Measurements from ENCODE around the gene PCCA. TPM values are rescaled to one million over a fixed set of nuclear protein-coding genes. Genes with fewer than 3 reads are reported as not detected.
"Not testable (repeated sequence)": the region's sequence is repeated elsewhere in the genome, so short reads cannot be mapped to it uniquely, and the experiment has no call there.

The PCCA gene
- total and polyA plus RNA-seq, 2 donors (not counting 1 experiment from before 2014, with no cell fraction given): 11.2 to 73.0 TPM

- Histone ChIP-seq H3K79me2 (ENCODE audit: control insufficient read depth, insufficient read depth, low read length) (no peaks in the 10 kb centered on the region), H3K9ac (ENCODE audit: insufficient read depth, low read length) (no peak overlapping the region), H3K4me1 (ENCODE audit: control insufficient read depth, extremely low read depth, insufficient read depth, low read length) (no peaks in the 10 kb centered on the region), H3K4me2 (ENCODE audit: extremely low read depth, insufficient read depth, low read length) (no peak overlapping the region), H3K4me3 (replicated peaks in 1 of 4; ENCODE audit: control extremely low read depth in 1 of 4, insufficient read depth in 1 of 4, low read depth in 3 of 4, low read length in 4 of 4) (no peak overlapping the region), H3K36me3 (ENCODE audit: control insufficient read depth, insufficient read depth, low read length) (no peaks in the 10 kb centered on the region), H3K9me3 (ENCODE audit: control insufficient read depth, insufficient read depth, low read depth, low read length) (no peaks in the 10 kb centered on the region), H2AFZ (ENCODE audit: low read length) (no peak overlapping the region), H3K27me3 (ENCODE audit: control insufficient read depth, insufficient read depth, low read length) (no peaks in the 10 kb centered on the region), H4K20me1 (ENCODE audit: control insufficient read depth, extremely low read depth, insufficient read depth, low read length) (no peaks in the 10 kb centered on the region), H3K27ac (ENCODE audit: insufficient read depth, low read length) (no peak overlapping the region)
- TF ChIP-seq CTCF (conservative IDR thresholded peaks at IDR 0.05 in 1 of 2, IDR thresholded peaks at IDR 0.05 in 1 of 2; ENCODE audit: low read depth in 1 of 2, low read length in 2 of 2) (no peak), EZH2 (IDR thresholded peaks at IDR 0.05; ENCODE audit: low read length, missing control alignments) (no peak)
- no peak for DNase-seq (ENCODE audit: low read depth in 2 of 2)
These were observed 71.6 kb downstream of the PCCA start for GRCh38 chr13:100160450-100160849.

DNA sequence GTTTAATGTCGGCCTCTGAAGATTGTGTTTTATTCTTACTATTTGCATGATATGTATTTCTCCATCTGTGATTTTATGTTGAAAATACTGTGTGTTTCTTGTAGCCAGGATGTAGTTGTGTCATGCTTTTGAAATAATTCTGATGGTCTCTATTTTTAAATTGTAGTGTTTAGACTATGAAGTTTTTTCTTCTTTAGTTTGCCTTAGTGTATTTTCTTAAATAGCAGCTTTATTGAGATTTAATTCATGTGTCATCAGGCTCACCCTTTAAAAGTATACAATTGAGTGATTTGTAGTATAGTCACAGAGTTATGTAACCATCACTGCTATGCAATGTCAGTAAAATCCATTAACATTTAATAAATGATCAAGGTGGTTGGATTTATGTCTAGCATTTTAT, 74.5 kb downstream of the PCCA start:
- Histone ChIP-seq H4K20me1 (ENCODE audit: control insufficient read depth, extremely low read depth, insufficient read depth, low read length) (no peaks in the 10 kb centered on the region), H3K4me2 (ENCODE audit: extremely low read depth, insufficient read depth, low read length) (peak overlapping the region; percentile 8), H3K9me3 (ENCODE audit: control insufficient read depth, insufficient read depth, low read depth, low read length) (no peaks in the 10 kb centered on the region), H2AFZ (ENCODE audit: low read length) (no peak overlapping the region), H3K4me3 (replicated peaks in 1 of 4; ENCODE audit: control extremely low read depth in 1 of 4, insufficient read depth in 1 of 4, low read depth in 3 of 4, low read length in 4 of 4) (no peak overlapping the region), H3K36me3 (ENCODE audit: control insufficient read depth, insufficient read depth, low read length) (no peaks in the 10 kb centered on the region), H3K9ac (ENCODE audit: insufficient read depth, low read length) (no peak overlapping the region), H3K4me1 (ENCODE audit: control insufficient read depth, extremely low read depth, insufficient read depth, low read length) (no peaks in the 10 kb centered on the region), H3K27me3 (ENCODE audit: control insufficient read depth, insufficient read depth, low read length) (no peaks in the 10 kb centered on the region), H3K27ac (ENCODE audit: insufficient read depth, low read length) (no peak overlapping the region), H3K79me2 (ENCODE audit: control insufficient read depth, insufficient read depth, low read length) (no peaks in the 10 kb centered on the region)
- TF ChIP-seq CTCF (conservative IDR thresholded peaks at IDR 0.05 in 1 of 2, IDR thresholded peaks at IDR 0.05 in 1 of 2; ENCODE audit: low read depth in 1 of 2, low read length in 2 of 2) (no peak), EZH2 (IDR thresholded peaks at IDR 0.05; ENCODE audit: low read length, missing control alignments) (no peak)
- DNase-seq (ENCODE audit: low read depth in 2 of 2): no peak

DNA sequence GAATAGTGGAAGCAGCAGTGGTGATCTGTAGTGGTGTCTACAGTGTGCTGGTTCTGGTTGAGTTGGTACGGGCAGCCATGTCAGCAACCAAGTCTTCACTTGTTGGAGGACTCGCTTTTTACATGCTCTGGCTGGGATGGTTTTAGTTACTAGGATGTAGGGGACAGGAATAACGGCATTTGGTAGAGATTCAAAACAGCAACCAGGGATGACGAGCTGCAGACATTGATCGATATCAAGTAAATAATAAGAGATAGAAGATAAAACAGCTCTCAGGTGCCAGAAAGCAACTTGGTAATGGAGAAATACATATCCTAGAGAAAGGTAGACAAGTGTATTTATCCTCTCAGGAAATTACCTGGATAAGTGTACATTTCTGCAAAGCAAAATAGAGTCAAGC, 84.3 kb downstream of the PCCA start:
- no peak overlapping the region for H3K4me3 ChIP-seq (replicated peaks in 1 of 4; ENCODE audit: control extremely low read depth in 1 of 4, insufficient read depth in 1 of 4, low read depth in 3 of 4, low read length in 4 of 4)
- H3K79me2 ChIP-seq (ENCODE audit: control insufficient read depth, insufficient read depth, low read length): no peaks in the 10 kb centered on the region
- peaks cover 3% of the 10 kb centered on the region for H3K4me1 ChIP-seq (ENCODE audit: control insufficient read depth, extremely low read depth, insufficient read depth, low read length)
- no peaks in the 10 kb centered on the region for H3K36me3 ChIP-seq (ENCODE audit: control insufficient read depth, insufficient read depth, low read length)
- H3K9me3 ChIP-seq (ENCODE audit: control insufficient read depth, insufficient read depth, low read depth, low read length): no peaks in the 10 kb centered on the region
- H3K4me2 ChIP-seq (ENCODE audit: extremely low read depth, insufficient read depth, low read length): no peak overlapping the region
- no peak overlapping the region for H3K9ac ChIP-seq (ENCODE audit: insufficient read depth, low read length)
- TF ChIP-seq CTCF (conservative IDR thresholded peaks at IDR 0.05 in 1 of 2, IDR thresholded peaks at IDR 0.05 in 1 of 2; ENCODE audit: low read depth in 1 of 2, low read length in 2 of 2) (no peak), EZH2 (IDR thresholded peaks at IDR 0.05; ENCODE audit: low read length, missing control alignments) (no peak)
- H3K27ac ChIP-seq (ENCODE audit: insufficient read depth, low read length): no peak overlapping the region
- DNase-seq (ENCODE audit: low read depth in 2 of 2): no peak
- no peak overlapping the region for H2AFZ ChIP-seq (ENCODE audit: low read length)
- H4K20me1 ChIP-seq (ENCODE audit: control insufficient read depth, extremely low read depth, insufficient read depth, low read length): no peaks in the 10 kb centered on the region
- H3K27me3 ChIP-seq (ENCODE audit: control insufficient read depth, insufficient read depth, low read length): no peaks in the 10 kb centered on the region

DNA sequence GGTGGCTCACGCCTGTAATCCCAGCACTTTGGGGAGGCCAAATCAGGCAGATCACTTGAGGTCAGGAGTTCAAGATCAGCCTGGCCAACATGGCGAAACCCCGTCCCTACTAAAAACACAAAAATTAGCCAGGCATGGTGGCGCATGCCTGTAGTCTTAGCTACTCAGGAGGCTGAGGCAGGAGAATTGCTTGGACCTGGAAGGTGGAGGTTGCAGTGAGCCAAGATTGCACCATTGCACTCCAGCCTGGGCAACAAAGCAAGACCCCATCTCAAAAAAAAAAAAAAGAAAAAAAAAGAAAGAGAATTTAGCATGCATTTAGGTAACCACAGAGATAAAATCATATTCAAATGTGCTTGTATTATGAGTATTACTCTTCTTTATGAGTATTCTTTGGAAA, 85.6 kb downstream of the PCCA start:
- not testable (repeated sequence) for DNase-seq (ENCODE audit: low read depth in 2 of 2); H3K9me3 ChIP-seq (ENCODE audit: control insufficient read depth, insufficient read depth, low read depth, low read length); H4K20me1 ChIP-seq (ENCODE audit: control insufficient read depth, extremely low read depth, insufficient read depth, low read length); H2AFZ ChIP-seq (ENCODE audit: low read length); H3K4me2 ChIP-seq (ENCODE audit: extremely low read depth, insufficient read depth, low read length); H3K4me1 ChIP-seq (ENCODE audit: control insufficient read depth, extremely low read depth, insufficient read depth, low read length); H3K79me2 ChIP-seq (ENCODE audit: control insufficient read depth, insufficient read depth, low read length); H3K36me3 ChIP-seq (ENCODE audit: control insufficient read depth, insufficient read depth, low read length); H3K27ac ChIP-seq (ENCODE audit: insufficient read depth, low read length); H3K27me3 ChIP-seq (ENCODE audit: control insufficient read depth, insufficient read depth, low read length); H3K4me3 ChIP-seq (replicated peaks in 1 of 4; ENCODE audit: control extremely low read depth in 1 of 4, insufficient read depth in 1 of 4, low read depth in 3 of 4, low read length in 4 of 4); H3K9ac ChIP-seq (ENCODE audit: insufficient read depth, low read length)
